GM12878 (cell line): Measurements from ENCODE around the gene STK35.

Experiments used
- EZH2 ChIP-seq: IDR thresholded peaks from 2 replicates; pipeline ENCODE4 v1.6.1; 2012; ENCODE audit warnings: low read depth, mild to moderate bottlenecking, control low read depth, inconsistent platforms, low read length, borderline replicate concordance; ENCODE audit not compliant: control insufficient read depth
- MXI1 ChIP-seq: fragments of 150-350 bp; IDR thresholded peaks from 2 replicates; pipeline ENCODE4 v1.6.1; 2011; ENCODE audit warnings: low read depth, mild to moderate bottlenecking, inconsistent platforms, low read length, improper control_type of control experiment
- USF2 ChIP-seq: IDR thresholded peaks from 2 replicates; pipeline ENCODE4 v1.6.1; 2011; ENCODE audit warnings: low read depth, low read length, improper control_type of control experiment, borderline replicate concordance

- TF ChIP-seq USF2 (no peak), EZH2 (no peak), MXI1 (no peak)
Observed at GRCh38 chr20:2080532-2081224, 20.9 kb upstream of the STK35 start.
